IMR-90 (cell line): ENCODE measurements around the gene HSD3B1. TPM values are rescaled to one million over a fixed set of nuclear protein-coding genes. Genes with fewer than 3 reads are reported as not detected.

Experiments
- ATAC-seq: fragments of 200-7000 bp; cut with Tn5 transposase; 2 replicates; pipeline ENCODE4 v1.9.1; 2020; ENCODE audit warnings: low read depth, mild to moderate bottlenecking, moderate library complexity
- BruUV-seq: library from RNA; stranded (reverse); fragments of 400-500 nt; replicated peaks from 2 replicates; lab custom pipeline; 2021; lab: Mats Ljungman, UMichigan
- CTCF ChIA-PET: fragments of 300-600 bp; formaldehyde crosslinking; extraction: SDS; loops from one replicate; lab custom pipeline; 2021; ENCODE audit warnings: antibody characterized with exemption; lab: Yijun Ruan, JAX
- POLR2A ChIA-PET: fragments of 300-600 bp; sonication (Branson Sonifier 250); formaldehyde crosslinking; loops from one replicate; lab custom pipeline; 2022; ENCODE audit warnings: antibody characterized with exemption; ENCODE audit not compliant: unreplicated experiment; lab: Charles Lee
- DNase-seq: peaks from one replicate; pipeline ENCODE4 v3.0.0; 2013
- H2AFZ ChIP-seq: replicated peaks from 2 replicates; pipeline ENCODE3; 2013; ENCODE audit warnings: low read length, mild to moderate bottlenecking; ENCODE audit not compliant: poor library complexity
- H2AK5ac ChIP-seq: 2 replicates; pipeline ENCODE4 v1.6.1; 2013; ENCODE audit warnings: low read depth, low read length, inconsistent platforms
- H2AK9ac ChIP-seq: replicated peaks from 2 replicates; pipeline ENCODE3; 2013; ENCODE audit warnings: mild to moderate bottlenecking, low read depth, low read length, moderate library complexity; ENCODE audit not compliant: poor library complexity
- H2BK120ac ChIP-seq: 2 replicates; pipeline ENCODE4 v1.6.1; 2013; ENCODE audit warnings: low read depth, low read length, inconsistent platforms
- H2BK15ac ChIP-seq: 3 replicates; pipeline ENCODE4 v1.6.1; 2013; ENCODE audit warnings: low read depth, low read length, inconsistent platforms
- H2BK20ac ChIP-seq: 2 replicates; pipeline ENCODE4 v1.6.1; 2013; ENCODE audit warnings: low read depth, mild to moderate bottlenecking, inconsistent platforms, low read length, moderate library complexity
- H2BK5ac ChIP-seq: 2 replicates; pipeline ENCODE4 v1.6.1; 2013; ENCODE audit warnings: mild to moderate bottlenecking, low read depth, low read length, inconsistent platforms; ENCODE audit not compliant: poor library complexity, severe bottlenecking
- H3K14ac ChIP-seq: replicated peaks from 2 replicates; pipeline ENCODE4 v1.6.1; 2013; ENCODE audit warnings: low read depth, low read length, inconsistent platforms
- H3K18ac ChIP-seq: 2 replicates; pipeline ENCODE4 v1.6.1; 2013; ENCODE audit warnings: low read depth, low read length, control low read depth
- H3K23ac ChIP-seq: 2 replicates; pipeline ENCODE4 v1.6.1; 2013; ENCODE audit warnings: low read depth, low read length, inconsistent platforms
- H3K27ac ChIP-seq: 2 replicates; pipeline ENCODE4 v1.5.1; 2013; ENCODE audit warnings: mild to moderate bottlenecking, control low read depth, low read length; ENCODE audit not compliant: insufficient read depth
- H3K27me3 ChIP-seq: 2 replicates; pipeline ENCODE4 v1.6.1; 2013; ENCODE audit warnings: low read length; ENCODE audit not compliant: control insufficient read depth, insufficient read depth
- H3K36me3 ChIP-seq: 2 replicates; pipeline ENCODE4 v1.6.1; 2013; ENCODE audit warnings: low read length, mixed read lengths; ENCODE audit not compliant: control insufficient read depth, insufficient read depth
- H3K4ac ChIP-seq: 2 replicates; pipeline ENCODE4 v1.6.1; 2013; ENCODE audit warnings: low read depth, low read length, inconsistent platforms
- H3K4me1 ChIP-seq: 2 replicates; pipeline ENCODE4 v1.6.1; 2013; ENCODE audit warnings: low read length, mixed read lengths; ENCODE audit not compliant: control insufficient read depth, insufficient read depth
- H3K4me2 ChIP-seq: 2 replicates; pipeline ENCODE4 v1.6.1; 2013; ENCODE audit warnings: low read depth, mild to moderate bottlenecking, control low read depth, low read length, moderate library complexity
- H3K4me3 ChIP-seq: 2 replicates; pipeline ENCODE4 v1.5.1; 2013; ENCODE audit warnings: low read depth, mild to moderate bottlenecking, control low read depth, low read length, moderate library complexity; ENCODE audit not compliant: insufficient read depth
- H3K56ac ChIP-seq: 2 replicates; pipeline ENCODE4 v1.6.1; 2013; ENCODE audit warnings: low read length, inconsistent platforms; ENCODE audit not compliant: insufficient read depth; ENCODE audit errors: extremely low read depth
- H3K79me1 ChIP-seq, 2 experiments: 2 replicates each; pipeline ENCODE4 v1.6.1; 2013; ENCODE audit warnings: low read length in 2 of 2, inconsistent platforms in 1 of 2, low read depth in 1 of 2
- H3K9ac ChIP-seq: 2 replicates; pipeline ENCODE4 v1.6.1; 2013; ENCODE audit warnings: low read depth, low read length, control low read depth
- H3K9me1 ChIP-seq: 2 replicates; pipeline ENCODE4 v1.6.1; 2013; ENCODE audit warnings: low read length, inconsistent platforms; ENCODE audit not compliant: insufficient read depth
- H3K9me3 ChIP-seq: 2 replicates; pipeline ENCODE4 v1.6.1; 2013; ENCODE audit warnings: low read length; ENCODE audit not compliant: control insufficient read depth, insufficient read depth
- H4K20me1 ChIP-seq: 2 replicates; pipeline ENCODE4 v1.6.1; 2013; ENCODE audit warnings: low read length, inconsistent platforms; ENCODE audit not compliant: insufficient read depth
- H4K5ac ChIP-seq: 2 replicates; pipeline ENCODE4 v1.6.1; 2013; ENCODE audit warnings: mild to moderate bottlenecking, low read depth, low read length, control low read depth
- H4K8ac ChIP-seq, 2 experiments: 2 replicates each; pipeline ENCODE4 v1.6.1; 2013; ENCODE audit warnings: low read depth in 2 of 2, low read length in 2 of 2, control low read depth in 1 of 2, inconsistent platforms in 1 of 2
- H4K91ac ChIP-seq: 2 replicates; pipeline ENCODE4 v1.6.1; 2013; ENCODE audit warnings: low read depth, low read length, inconsistent platforms; ENCODE audit not compliant: insufficient read depth
- BHLHE40 ChIP-seq: fragments of 150-350 bp; IDR thresholded peaks from 2 replicates; pipeline ENCODE4 v1.6.1; 2016; ENCODE audit warnings: mild to moderate bottlenecking, low read depth, low read length
- CEBPB ChIP-seq: IDR thresholded peaks from 2 replicates; pipeline ENCODE4 v1.6.1; 2012; ENCODE audit warnings: low read depth, low read length, improper control_type of control experiment
- CHD1 ChIP-seq: IDR thresholded peaks from 2 replicates; pipeline ENCODE4 v1.6.1; 2012; ENCODE audit warnings: low read depth, low read length, improper control_type of control experiment
- ELK1 ChIP-seq: fragments of 150-350 bp; IDR thresholded peaks from 2 replicates; pipeline ENCODE4 v1.6.1; 2016; ENCODE audit warnings: low read depth, mild to moderate bottlenecking, low read length, moderate library complexity, borderline replicate concordance
- FOS ChIP-seq: fragments of 150-350 bp; IDR thresholded peaks from 2 replicates; pipeline ENCODE4 v1.6.1; 2016; ENCODE audit warnings: low read depth, low read length
- MAFK ChIP-seq: IDR thresholded peaks from 2 replicates; pipeline ENCODE4 v1.6.1; 2012; ENCODE audit warnings: low read depth, low read length, improper control_type of control experiment
- MAZ ChIP-seq: IDR thresholded peaks from 2 replicates; pipeline ENCODE4 v1.6.1; 2012; ENCODE audit warnings: low read depth, mild to moderate bottlenecking, low read length, improper control_type of control experiment, moderate library complexity, borderline replicate concordance
- MXI1 ChIP-seq: IDR thresholded peaks from 2 replicates; pipeline ENCODE4 v1.6.1; 2012; ENCODE audit warnings: low read depth, mild to moderate bottlenecking, low read length, moderate library complexity, borderline replicate concordance
- NFE2L2 ChIP-seq: fragments of 150-350 bp; IDR thresholded peaks from 2 replicates; pipeline ENCODE4 v1.6.1; 2016; ENCODE audit warnings: low read depth, mild to moderate bottlenecking, low read length
- POLR2A ChIP-seq: IDR thresholded peaks from 2 replicates; pipeline ENCODE4 v1.6.1; 2012; ENCODE audit warnings: mild to moderate bottlenecking, low read depth, low read length
- RAD21 ChIP-seq: IDR thresholded peaks from 2 replicates; pipeline ENCODE4 v1.6.1; 2012; ENCODE audit warnings: low read length, improper control_type of control experiment
- RCOR1 ChIP-seq: IDR thresholded peaks from 2 replicates; pipeline ENCODE4 v1.6.1; 2012; ENCODE audit warnings: mild to moderate bottlenecking, low read length, improper control_type of control experiment; ENCODE audit not compliant: insufficient replicate concordance
- RFX5 ChIP-seq: IDR thresholded peaks from 2 replicates; pipeline ENCODE4 v1.8.0; 2012; ENCODE audit warnings: low read depth, mild to moderate bottlenecking, low read length, moderate library complexity
- SMC3 ChIP-seq: fragments of 150-350 bp; IDR thresholded peaks from 2 replicates; pipeline ENCODE4 v1.6.1; 2016; ENCODE audit warnings: low read depth, mild to moderate bottlenecking, antibody characterized with exemption, low read length, moderate library complexity
- USF2 ChIP-seq: fragments of 150-350 bp; IDR thresholded peaks from 2 replicates; pipeline ENCODE4 v1.6.1; 2017; ENCODE audit warnings: mild to moderate bottlenecking, antibody characterized with exemption, low read length, low read depth
- dilution Hi-C: fragments of 300-500 bp; cut with HindIII; formaldehyde crosslinking; loops from one replicate; pipeline ENCODE4 v1.14.3; 2018; ENCODE audit warnings: low sequenced_read_pairs; ENCODE audit not compliant: unreplicated experiment
- in situ Hi-C: fragments of 300-500 bp; cut with MboI; formaldehyde crosslinking; loops from 3 replicates; pipeline ENCODE4 v1.14.3; 2019; ENCODE audit warnings: low sequenced_read_pairs, inconsistent platforms, mixed read lengths
- intact Hi-C: fragments of 100-400 bp; cut with micrococcal nuclease; formaldehyde crosslinking; loops from 2 replicates; pipeline ENCODE4 v1.10.0; 2022
- polyA plus RNA-seq, 3 experiments: library from polyadenylated mRNA; depleted of rRNA; stranded (reverse); fragments of >200 nt; gene quantifications; 2 replicates each; pipeline ENCODE4 v1.2.3, GENCODE V29; 2012; ENCODE audit warnings: low replicate concordance in 1 of 3
- total RNA-seq: library from RNA; depleted of rRNA; stranded (reverse); fragments of >200 nt; gene quantifications from 2 replicates; pipeline ENCODE4 v1.2.3, GENCODE V29; 2012

Gene HSD3B1
- total and polyA plus RNA-seq, 2 of the 4 experiments (the other 2 are of a cell fraction) = not detected

DNA sequence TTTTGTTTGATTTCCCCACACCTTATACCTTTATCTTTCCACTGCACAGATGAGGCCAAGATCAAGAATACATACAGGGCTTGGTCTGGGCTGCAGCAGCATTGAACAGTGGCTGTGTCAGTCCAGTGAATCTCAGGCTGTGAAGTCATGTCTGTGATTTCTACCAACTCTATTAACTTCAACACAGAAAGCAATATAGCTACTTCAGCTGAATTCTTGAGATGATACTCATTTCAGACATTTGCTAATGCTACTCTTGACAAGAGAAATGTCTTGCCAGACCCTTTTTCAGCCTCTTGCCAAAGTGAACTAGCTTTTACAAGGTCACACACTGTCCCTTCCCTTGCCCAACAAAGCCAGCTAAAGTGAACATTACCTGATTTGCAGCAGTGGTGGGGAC is 25.1 kb upstream of the HSD3B1 start:
- no peak overlapping the region for H3K4me2 ChIP-seq
- no peaks in the 10 kb centered on the region for H3K79me1 ChIP-seq
- no peaks in the 10 kb centered on the region for H3K36me3 ChIP-seq
- H4K5ac ChIP-seq = no peak overlapping the region
- TF ChIP-seq MAFK (no peak), USF2 (no peak), RCOR1 (no peak), FOS (no peak), RFX5 (no peak), MXI1 (no peak), SMC3 (no peak), MAZ (no peak), POLR2A (no peak), CEBPB (no peak), CHD1 (no peak), RAD21 (no peak), NFE2L2 (no peak), ELK1 (no peak), BHLHE40 (no peak)
- H4K20me1 ChIP-seq = no peaks in the 10 kb centered on the region
- no peaks in the 10 kb centered on the region for H3K9me1 ChIP-seq
- ChIA-PET POLR2A (no interaction called here), CTCF (no interaction called here)
- no peak overlapping the region for H4K91ac ChIP-seq
- no peak overlapping the region for H3K23ac ChIP-seq
- DNase-seq = no peak
- no peak overlapping the region for H3K4me3 ChIP-seq
- no peak overlapping the region for H2AK9ac ChIP-seq
- no peak overlapping the region for H2BK120ac ChIP-seq
- dilution Hi-C loops (no loop called here), in situ Hi-C loops (no loop called here), intact Hi-C loops (no loop called here)
- no peak overlapping the region for H3K56ac ChIP-seq
- H3K9ac ChIP-seq = no peak overlapping the region
- BruUV-seq = no TSS peak
- H2AFZ ChIP-seq = no peak overlapping the region
- H2AK5ac ChIP-seq = no peak overlapping the region
- no peak overlapping the region for H3K4ac ChIP-seq
- no peak overlapping the region for H3K14ac ChIP-seq
- H4K8ac ChIP-seq = no peak overlapping the region
- H3K9me3 ChIP-seq = no peaks in the 10 kb centered on the region
- no peak overlapping the region for H2BK20ac ChIP-seq
- no peaks in the 10 kb centered on the region for H3K4me1 ChIP-seq
- no peak overlapping the region for H3K27ac ChIP-seq
- no peak overlapping the region for H2BK15ac ChIP-seq
- H2BK5ac ChIP-seq = no peak overlapping the region
- no peak overlapping the region for H3K18ac ChIP-seq
- ATAC-seq = no peak
- H3K27me3 ChIP-seq = no peaks in the 10 kb centered on the region; the same call in 1 of the 2 replicates
